Measurements from ENCODE around the gene LRP2BP. TPM values are rescaled to one million over a fixed set of nuclear protein-coding genes. Genes with fewer than 3 reads are reported as not detected.

The LRP2BP gene
- total and polyA plus RNA-seq, 2 of the 13 experiments (the other 11 are each of a cell fraction or from before 2014, with no cell fraction given), result 0.22 to 0.29 TPM

DNA sequence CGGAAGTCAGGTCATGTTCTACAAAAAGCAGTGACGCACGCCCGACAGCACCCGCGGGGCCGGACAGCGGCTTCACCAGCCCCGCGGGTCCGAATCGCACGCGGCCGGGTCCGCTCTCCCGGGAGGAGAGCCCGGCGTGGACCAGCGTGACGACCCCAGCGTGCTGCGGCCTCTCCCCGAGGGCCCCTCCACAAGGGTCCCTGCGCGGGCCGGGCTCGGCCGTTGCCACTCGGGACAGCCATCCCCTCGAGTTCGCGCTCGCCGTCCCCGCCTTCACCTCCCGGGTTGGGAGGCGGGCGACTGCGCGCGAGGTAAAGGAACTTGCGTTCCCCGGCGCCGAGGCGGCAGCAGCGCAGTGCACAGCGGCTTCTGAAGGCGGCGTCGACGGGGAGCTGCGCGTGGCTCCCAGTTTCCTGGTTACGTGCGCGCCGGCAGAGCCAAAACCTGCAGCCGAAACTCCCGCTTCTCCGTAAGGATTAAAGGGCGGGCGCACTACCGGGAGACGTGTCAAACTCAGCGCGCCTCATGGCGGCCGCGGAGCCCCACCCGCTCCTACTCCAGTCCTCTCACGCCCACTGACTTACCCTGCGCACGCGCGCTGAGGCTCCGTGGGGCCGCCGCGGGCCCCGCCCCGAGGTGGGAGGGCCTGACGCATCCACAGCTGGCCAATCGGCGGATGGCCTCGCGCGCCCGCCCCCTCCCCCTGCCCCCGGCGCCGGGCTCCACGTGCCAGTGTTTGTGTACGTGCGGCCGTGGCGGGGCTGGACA is 416 bp upstream of the LRP2BP start (continued):
- peak; percentile 79 for TF ChIP-seq ZNF350 (CRISPR knock-in tag; IDR thresholded peaks at IDR 0.05; ENCODE audit: borderline replicate concordance, low read depth)
- peak; percentile 61; the same call in 1 of the 2 replicates for TF ChIP-seq DNMT1 (CRISPR knock-in tag; IDR thresholded peaks at IDR 0.05)
- TF ChIP-seq, protein P1, sequence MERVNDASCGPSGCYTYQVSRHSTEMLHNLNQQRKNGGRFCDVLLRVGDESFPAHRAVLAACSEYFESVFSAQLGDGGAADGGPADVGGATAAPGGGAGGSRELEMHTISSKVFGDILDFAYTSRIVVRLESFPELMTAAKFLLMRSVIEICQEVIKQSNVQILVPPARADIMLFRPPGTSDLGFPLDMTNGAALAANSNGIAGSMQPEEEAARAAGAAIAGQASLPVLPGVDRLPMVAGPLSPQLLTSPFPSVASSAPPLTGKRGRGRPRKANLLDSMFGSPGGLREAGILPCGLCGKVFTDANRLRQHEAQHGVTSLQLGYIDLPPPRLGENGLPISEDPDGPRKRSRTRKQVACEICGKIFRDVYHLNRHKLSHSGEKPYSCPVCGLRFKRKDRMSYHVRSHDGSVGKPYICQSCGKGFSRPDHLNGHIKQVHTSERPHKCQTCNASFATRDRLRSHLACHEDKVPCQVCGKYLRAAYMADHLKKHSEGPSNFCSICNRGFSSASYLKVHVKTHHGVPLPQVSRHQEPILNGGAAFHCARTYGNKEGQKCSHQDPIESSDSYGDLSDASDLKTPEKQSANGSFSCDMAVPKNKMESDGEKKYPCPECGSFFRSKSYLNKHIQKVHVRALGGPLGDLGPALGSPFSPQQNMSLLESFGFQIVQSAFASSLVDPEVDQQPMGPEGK (CRISPR knock-in tag; IDR thresholded peaks at IDR 0.05), result peak; percentile 63
- peak; percentile 82; the same call in 1 of the 2 replicates for TF ChIP-seq KAT8 (CRISPR knock-in tag; IDR thresholded peaks at IDR 0.05)
- TF ChIP-seq, protein P2, sequence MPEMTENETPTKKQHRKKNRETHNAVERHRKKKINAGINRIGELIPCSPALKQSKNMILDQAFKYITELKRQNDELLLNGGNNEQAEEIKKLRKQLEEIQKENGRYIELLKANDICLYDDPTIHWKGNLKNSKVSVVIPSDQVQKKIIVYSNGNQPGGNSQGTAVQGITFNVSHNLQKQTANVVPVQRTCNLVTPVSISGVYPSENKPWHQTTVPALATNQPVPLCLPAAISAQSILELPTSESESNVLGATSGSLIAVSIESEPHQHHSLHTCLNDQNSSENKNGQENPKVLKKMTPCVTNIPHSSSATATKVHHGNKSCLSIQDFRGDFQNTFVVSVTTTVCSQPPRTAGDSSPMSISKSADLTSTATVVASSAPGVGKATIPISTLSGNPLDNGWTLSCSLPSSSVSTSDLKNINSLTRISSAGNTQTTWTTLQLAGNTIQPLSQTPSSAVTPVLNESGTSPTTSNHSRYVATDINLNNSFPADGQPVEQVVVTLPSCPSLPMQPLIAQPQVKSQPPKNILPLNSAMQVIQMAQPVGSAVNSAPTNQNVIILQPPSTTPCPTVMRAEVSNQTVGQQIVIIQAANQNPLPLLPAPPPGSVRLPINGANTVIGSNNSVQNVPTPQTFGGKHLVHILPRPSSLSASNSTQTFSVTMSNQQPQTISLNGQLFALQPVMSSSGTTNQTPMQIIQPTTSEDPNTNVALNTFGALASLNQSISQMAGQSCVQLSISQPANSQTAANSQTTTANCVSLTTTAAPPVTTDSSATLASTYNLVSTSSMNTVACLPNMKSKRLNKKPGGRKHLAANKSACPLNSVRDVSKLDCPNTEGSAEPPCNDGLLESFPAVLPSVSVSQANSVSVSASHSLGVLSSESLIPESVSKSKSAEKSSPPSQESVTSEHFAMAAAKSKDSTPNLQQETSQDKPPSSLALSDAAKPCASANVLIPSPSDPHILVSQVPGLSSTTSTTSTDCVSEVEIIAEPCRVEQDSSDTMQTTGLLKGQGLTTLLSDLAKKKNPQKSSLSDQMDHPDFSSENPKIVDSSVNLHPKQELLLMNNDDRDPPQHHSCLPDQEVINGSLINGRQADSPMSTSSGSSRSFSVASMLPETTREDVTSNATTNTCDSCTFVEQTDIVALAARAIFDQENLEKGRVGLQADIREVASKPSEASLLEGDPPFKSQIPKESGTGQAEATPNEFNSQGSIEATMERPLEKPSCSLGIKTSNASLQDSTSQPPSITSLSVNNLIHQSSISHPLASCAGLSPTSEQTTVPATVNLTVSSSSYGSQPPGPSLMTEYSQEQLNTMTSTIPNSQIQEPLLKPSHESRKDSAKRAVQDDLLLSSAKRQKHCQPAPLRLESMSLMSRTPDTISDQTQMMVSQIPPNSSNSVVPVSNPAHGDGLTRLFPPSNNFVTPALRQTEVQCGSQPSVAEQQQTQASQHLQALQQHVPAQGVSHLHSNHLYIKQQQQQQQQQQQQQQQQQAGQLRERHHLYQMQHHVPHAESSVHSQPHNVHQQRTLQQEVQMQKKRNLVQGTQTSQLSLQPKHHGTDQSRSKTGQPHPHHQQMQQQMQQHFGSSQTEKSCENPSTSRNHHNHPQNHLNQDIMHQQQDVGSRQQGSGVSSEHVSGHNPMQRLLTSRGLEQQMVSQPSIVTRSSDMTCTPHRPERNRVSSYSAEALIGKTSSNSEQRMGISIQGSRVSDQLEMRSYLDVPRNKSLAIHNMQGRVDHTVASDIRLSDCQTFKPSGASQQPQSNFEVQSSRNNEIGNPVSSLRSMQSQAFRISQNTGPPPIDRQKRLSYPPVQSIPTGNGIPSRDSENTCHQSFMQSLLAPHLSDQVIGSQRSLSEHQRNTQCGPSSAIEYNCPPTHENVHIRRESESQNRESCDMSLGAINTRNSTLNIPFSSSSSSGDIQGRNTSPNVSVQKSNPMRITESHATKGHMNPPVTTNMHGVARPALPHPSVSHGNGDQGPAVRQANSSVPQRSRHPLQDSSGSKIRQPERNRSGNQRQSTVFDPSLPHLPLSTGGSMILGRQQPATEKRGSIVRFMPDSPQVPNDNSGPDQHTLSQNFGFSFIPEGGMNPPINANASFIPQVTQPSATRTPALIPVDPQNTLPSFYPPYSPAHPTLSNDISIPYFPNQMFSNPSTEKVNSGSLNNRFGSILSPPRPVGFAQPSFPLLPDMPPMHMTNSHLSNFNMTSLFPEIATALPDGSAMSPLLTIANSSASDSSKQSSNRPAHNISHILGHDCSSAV (CRISPR knock-in tag; IDR thresholded peaks at IDR 0.05; ENCODE audit: borderline replicate concordance), result peak; percentile 91
- TF ChIP-seq, protein P3, sequence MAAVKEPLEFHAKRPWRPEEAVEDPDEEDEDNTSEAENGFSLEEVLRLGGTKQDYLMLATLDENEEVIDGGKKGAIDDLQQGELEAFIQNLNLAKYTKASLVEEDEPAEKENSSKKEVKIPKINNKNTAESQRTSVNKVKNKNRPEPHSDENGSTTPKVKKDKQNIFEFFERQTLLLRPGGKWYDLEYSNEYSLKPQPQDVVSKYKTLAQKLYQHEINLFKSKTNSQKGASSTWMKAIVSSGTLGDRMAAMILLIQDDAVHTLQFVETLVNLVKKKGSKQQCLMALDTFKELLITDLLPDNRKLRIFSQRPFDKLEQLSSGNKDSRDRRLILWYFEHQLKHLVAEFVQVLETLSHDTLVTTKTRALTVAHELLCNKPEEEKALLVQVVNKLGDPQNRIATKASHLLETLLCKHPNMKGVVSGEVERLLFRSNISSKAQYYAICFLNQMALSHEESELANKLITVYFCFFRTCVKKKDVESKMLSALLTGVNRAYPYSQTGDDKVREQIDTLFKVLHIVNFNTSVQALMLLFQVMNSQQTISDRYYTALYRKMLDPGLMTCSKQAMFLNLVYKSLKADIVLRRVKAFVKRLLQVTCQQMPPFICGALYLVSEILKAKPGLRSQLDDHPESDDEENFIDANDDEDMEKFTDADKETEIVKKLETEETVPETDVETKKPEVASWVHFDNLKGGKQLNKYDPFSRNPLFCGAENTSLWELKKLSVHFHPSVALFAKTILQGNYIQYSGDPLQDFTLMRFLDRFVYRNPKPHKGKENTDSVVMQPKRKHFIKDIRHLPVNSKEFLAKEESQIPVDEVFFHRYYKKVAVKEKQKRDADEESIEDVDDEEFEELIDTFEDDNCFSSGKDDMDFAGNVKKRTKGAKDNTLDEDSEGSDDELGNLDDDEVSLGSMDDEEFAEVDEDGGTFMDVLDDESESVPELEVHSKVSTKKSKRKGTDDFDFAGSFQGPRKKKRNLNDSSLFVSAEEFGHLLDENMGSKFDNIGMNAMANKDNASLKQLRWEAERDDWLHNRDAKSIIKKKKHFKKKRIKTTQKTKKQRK (IDR thresholded peaks at IDR 0.05; ENCODE audit: low read length), result no peak
- 0 out of 2 replicates have a peak, but pooled peaks have one; percentile 39 for TF ChIP-seq RARG (CRISPR knock-in tag; IDR thresholded peaks at IDR 0.05; ENCODE audit: low read depth)
- peak; percentile 37; the same call in 1 of the 2 replicates for TF ChIP-seq DR1 (CRISPR knock-in tag; IDR thresholded peaks at IDR 0.05)
- peak; percentile 79 for TF ChIP-seq SNAI1 (CRISPR knock-in tag; IDR thresholded peaks at IDR 0.05; ENCODE audit: borderline replicate concordance)
- peak; percentile 95; the same call in 1 of the 2 replicates for TF ChIP-seq FOXC1 (CRISPR knock-in tag; IDR thresholded peaks at IDR 0.05; ENCODE audit: borderline replicate concordance)
- TF ChIP-seq, protein P4, sequence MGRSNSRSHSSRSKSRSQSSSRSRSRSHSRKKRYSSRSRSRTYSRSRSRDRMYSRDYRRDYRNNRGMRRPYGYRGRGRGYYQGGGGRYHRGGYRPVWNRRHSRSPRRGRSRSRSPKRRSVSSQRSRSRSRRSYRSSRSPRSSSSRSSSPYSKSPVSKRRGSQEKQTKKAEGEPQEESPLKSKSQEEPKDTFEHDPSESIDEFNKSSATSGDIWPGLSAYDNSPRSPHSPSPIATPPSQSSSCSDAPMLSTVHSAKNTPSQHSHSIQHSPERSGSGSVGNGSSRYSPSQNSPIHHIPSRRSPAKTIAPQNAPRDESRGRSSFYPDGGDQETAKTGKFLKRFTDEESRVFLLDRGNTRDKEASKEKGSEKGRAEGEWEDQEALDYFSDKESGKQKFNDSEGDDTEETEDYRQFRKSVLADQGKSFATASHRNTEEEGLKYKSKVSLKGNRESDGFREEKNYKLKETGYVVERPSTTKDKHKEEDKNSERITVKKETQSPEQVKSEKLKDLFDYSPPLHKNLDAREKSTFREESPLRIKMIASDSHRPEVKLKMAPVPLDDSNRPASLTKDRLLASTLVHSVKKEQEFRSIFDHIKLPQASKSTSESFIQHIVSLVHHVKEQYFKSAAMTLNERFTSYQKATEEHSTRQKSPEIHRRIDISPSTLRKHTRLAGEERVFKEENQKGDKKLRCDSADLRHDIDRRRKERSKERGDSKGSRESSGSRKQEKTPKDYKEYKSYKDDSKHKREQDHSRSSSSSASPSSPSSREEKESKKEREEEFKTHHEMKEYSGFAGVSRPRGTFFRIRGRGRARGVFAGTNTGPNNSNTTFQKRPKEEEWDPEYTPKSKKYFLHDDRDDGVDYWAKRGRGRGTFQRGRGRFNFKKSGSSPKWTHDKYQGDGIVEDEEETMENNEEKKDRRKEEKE (IDR thresholded peaks at IDR 0.05), result no peak

Measured in HepG2 (cell line).